KG1 (cell line): ENCODE measurements around the gene ITPA.

Experiments used
- DNase-seq: peaks from one replicate; lab custom pipeline; 2025; lab: John Stamatoyannopoulos, UW

ITPA gene

DNA sequence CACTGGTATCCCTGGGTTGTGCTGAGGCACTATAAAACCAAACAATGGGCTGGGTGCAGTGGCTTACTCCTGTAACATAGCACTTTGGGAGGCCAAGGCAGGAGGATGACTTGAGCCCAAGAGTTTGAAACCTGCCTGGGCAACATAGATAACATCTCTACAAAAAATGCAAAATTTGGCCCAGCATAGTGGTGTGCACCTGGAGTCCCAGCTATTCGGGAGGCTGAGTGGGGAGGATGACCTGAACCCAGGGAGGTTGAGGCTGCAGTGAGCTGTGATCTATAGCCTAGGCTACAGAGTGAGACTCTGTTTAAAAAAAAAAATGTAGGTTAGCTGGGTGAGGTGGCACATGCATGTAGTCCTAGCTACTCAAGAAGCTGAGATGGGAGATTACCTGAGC lies 37.4 kb downstream of the ITPA start:
- DNase-seq: no peak

DNA sequence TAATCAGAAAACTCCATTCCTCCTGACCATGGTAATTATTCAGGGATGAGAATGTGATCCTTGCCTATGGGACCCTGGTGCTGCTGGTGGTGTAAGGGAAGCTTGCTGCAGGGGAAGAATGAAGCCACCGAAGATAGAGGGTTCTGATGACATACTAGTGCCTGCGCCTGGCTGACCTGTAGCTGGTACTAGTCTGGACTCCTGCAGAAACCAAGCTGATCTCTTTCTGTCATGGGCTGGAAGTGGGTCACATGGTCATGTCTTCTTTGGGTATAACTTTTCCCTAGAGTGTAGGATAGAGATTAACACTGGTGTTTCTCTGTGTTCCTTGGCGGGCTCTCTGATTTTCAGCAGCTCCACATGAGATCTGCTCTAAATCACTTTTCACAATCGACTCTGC lies 38.3 kb downstream of the ITPA start:
- no peak for DNase-seq

DNA sequence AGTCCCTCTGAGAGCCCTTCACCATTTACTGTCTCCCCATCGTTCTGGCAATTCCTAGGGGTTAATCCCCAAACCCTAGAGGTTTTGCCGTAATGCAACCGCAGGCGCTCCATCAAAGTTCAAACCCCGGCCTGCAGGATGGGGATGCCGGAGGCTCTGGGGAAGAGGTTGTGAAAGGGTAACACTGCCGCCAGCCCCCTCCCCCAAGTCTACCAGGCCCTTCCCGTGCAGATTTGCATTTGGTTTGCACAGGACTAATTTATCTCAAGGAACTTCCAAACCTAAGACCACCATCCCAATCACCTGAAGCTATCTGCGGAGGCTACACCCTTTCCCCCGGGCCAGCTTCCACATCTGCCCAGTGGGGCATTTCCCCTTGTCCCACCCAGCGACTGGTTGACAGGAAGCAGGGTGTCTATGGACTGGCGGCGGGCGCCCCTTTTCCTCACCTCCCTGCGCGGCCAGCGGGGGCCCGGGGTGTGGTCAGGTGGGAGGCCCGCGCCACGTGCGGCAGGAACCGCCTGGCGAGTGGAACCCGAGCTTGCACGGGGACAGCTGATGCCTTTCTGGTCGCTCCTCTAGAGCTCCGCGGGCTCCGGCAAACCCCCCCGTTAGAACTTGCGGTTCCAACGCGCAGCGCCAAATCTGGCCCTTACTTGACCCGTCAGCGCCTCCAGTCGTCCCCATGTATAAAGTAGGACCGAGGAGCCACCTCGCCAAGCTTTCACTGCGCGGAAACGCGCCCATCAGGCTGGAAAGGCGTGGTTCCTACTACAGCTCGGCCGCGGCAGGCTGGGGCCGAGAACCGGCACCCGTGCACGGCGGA lies 39.1 kb downstream of the ITPA start:
- no peak for DNase-seq

DNA sequence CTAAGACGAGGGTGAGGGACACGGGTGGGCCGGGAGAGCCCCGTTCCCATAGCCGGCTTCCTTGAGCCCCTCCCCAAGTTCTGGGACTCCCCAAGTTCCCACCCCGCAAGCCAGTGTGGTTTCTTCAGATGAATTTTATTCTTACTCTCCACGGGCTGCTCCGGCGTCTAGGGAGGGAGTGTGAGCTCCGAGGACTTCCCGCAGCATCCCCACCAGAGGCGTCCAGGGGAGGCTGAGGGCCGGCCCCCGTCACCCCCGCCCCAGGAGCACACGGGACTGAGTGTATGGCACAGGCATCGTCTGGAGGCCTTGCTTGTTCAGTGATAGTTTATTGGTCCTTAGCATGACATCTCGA lies 39.7 kb downstream of the ITPA start:
- no peak for DNase-seq

DNA sequence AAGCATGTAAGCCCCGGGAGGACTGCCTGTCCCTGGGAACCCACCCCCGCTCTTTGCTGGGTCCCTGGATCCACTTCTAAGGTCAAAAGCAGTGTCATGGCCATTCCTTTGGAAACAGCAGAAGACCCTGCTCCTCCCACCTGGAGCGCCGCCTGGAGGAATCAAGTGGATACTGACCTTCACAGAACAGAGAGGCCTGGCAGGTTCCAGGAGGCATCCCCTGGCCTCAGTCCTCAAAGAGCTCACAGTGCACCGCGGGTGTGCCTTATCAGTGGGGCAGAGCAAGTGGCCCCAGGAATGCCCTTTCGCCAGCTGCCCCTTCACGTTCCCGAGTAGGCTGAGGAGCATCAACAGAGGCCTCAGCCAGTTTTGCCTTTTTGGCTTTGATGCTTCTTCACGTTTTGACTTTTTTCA lies 40.8 kb downstream of the ITPA start:
- no peak for DNase-seq

DNA sequence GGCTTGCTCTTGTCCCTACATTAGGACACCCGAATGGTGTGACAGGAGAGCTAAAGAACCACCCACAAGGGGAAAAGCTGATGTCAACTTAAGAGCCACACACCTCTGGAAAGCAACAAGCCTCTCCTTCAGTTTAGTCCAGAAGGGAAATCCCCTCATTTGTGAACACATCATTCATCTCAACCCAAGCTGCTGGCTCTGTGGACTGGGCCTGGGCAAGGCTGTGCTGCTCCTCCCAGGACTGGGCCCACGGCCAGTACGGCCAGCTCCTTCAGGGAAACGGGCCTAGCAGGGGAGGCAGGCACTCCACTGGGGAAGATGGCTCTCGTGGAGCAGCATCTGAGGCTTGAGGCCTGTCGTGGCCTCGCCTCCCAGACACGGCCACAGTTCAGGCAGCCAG lies 42.5 kb downstream of the ITPA start:
- DNase-seq: no peak

DNA sequence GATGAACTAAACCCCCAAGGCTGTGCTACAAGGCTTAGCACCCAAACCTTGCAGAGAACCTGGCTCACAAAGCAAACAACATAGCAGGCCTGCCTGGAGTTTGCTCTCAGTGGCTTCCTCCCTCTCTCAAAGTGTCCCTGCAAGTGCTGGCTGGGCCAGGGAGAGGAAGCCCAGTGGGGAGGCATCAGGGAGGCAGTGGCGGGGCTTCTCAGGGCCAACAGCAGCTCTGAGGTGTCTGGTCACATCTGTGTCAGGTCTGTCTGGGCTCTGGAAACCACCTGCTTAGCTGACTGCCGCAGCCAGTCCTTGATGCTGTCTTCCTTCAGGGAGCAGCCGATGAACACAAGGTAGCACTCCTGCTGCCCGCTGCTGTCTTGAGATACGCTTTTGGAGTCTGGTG lies 46.4 kb downstream of the ITPA start:
- no peak for DNase-seq

DNA sequence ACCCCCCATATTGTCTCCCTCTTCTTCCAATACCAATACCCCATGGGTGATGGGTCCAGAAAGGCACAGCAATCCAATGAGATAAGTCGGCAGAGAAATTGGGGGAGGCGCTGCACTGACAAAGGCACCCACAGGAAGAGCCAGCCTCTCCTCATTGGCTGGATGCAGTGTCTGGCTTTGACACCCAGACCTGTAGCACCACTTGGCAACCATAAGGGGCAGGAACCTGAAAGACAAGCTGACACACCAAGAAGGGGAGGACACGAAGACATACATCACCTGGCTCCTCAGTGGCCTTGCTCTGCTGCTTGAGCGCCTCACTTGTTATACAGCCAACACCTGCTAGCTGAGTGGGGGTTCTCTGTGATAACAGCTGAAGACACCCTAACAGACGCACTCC lies 49.1 kb downstream of the ITPA start:
- DNase-seq: no peak

DNA sequence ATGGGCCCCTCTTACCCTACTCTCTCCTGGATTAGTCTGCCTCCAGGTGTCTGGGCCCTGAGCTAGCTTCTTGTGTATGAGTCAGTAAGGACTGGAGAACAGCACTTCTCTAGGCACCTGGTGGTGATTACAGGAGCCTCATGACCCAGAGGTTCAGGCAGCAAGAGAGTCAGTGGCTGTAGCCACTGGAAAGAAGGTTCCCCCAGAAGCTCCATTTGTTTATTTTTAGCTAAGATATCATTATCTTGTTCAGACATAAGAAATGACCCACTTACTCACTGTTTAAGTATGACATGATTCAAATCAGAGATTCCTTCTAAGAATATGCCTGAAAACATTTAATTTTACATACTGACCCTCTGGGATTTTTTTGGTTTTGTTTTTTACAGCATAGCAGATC lies 53.3 kb downstream of the ITPA start:
- DNase-seq: no peak

DNA sequence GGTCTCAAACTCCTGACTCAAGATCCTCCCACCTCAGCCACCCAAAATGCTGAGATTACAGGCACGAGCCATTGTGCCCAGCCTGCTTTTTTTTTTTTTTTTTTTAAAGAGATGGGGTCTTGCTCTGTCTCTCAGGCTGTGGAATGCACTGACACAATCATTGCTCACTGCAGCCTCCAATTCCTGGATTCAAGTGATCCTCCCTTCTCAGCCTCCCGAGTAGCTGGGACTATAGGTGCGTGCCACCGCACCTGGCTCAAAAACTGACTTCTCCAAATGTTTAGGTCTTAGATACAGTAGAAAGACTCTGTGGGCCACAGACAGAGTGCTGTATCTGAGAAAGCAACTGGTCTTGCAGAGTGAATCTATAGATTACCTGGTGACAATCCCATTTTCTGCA lies 60.8 kb downstream of the ITPA start:
- no peak for DNase-seq

DNA sequence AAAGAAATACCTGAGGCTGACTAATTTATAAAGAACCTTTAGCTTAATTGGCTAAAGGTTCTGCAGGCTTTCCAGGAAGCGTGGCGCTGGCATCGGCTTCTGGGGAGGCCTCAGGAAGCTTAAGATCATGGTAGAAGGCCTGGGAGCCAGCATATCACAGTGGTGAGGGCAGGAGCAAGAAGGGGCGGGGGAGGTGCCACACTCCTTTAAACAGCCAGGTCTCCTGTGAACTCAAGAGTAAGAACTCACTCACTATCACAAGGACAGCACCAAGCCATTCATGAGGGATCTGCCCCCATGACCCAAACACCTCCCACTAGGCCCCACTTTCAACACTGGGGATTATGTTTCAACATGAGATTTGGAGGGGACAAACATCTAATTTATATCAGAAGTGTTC lies 64.1 kb downstream of the ITPA start:
- DNase-seq: no peak
